Progenitor cell of endocrine pancreas (in vitro differentiated cells): ENCODE measurements around the gene PSAPL1. TPM values are rescaled to one million over a fixed set of nuclear protein-coding genes. Genes with fewer than 3 reads are reported as not detected.

Experiments
- DNase-seq: peaks from one replicate; pipeline ENCODE4 v3.0.0; 2021; ENCODE audit warnings: low spot score; ENCODE audit not compliant: unreplicated experiment
- H3K27ac Mint-ChIP-seq: 2 replicates; pipeline ENCODE4 v1.8.0; 2021; ENCODE audit warnings: mild to moderate bottlenecking, moderate library complexity, mixed read lengths
- H3K27me3 Mint-ChIP-seq: 2 replicates; pipeline ENCODE4 v1.8.0; 2021; ENCODE audit warnings: mixed read lengths
- H3K36me3 Mint-ChIP-seq: 2 replicates; pipeline ENCODE4 v1.8.0; 2022; ENCODE audit warnings: mixed read lengths; ENCODE audit not compliant: insufficient read depth
- H3K4me1 Mint-ChIP-seq: 2 replicates; pipeline ENCODE4 v1.8.0; 2021; ENCODE audit warnings: low read depth, mixed read lengths
- H3K4me3 Mint-ChIP-seq: 2 replicates; pipeline ENCODE4 v1.8.0; 2021; ENCODE audit warnings: low read depth, mild to moderate bottlenecking, moderate library complexity, mixed read lengths
- H3K9me3 Mint-ChIP-seq: 2 replicates; pipeline ENCODE4 v1.8.0; 2021; ENCODE audit warnings: low read depth, mixed read lengths
- total RNA-seq: library from RNA; stranded (reverse); gene quantifications from 2 replicates; pipeline ENCODE4 v1.2.1, GENCODE V29; 2021
- TF ChIP-seq, protein P1 (sequence below): fragments of 200-600 bp; sonication (generic); IDR thresholded peaks from one replicate; pipeline ENCODE4 v1.5.0; 2021; ENCODE audit warnings: antibody characterized with exemption, mild to moderate bottlenecking; ENCODE audit not compliant: unreplicated experiment

PSAPL1 gene
- total RNA-seq, 1 donor from 2014 or later = 0.14 TPM

DNA sequence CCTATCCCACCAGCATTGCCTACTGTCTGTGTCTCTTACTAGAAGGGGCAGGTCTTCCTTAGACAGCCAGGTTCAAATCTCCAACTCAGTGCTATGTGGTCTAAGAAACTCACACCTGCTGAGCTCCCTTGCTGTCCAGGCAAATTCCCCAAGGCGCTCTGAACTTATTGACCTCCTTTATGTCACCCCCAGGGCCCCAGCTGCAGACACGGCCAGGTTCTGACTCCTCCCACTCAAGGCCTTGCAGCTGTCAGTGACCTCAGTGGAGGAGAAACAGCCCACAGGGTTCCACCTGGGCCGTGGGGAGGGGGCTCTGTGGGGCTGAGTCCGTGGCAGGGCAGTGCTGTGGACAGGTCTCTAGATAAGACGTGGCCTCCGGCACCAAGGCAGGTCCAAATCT lies 42.1 kb upstream of the PSAPL1 start:
- TF ChIP-seq, protein P1, sequence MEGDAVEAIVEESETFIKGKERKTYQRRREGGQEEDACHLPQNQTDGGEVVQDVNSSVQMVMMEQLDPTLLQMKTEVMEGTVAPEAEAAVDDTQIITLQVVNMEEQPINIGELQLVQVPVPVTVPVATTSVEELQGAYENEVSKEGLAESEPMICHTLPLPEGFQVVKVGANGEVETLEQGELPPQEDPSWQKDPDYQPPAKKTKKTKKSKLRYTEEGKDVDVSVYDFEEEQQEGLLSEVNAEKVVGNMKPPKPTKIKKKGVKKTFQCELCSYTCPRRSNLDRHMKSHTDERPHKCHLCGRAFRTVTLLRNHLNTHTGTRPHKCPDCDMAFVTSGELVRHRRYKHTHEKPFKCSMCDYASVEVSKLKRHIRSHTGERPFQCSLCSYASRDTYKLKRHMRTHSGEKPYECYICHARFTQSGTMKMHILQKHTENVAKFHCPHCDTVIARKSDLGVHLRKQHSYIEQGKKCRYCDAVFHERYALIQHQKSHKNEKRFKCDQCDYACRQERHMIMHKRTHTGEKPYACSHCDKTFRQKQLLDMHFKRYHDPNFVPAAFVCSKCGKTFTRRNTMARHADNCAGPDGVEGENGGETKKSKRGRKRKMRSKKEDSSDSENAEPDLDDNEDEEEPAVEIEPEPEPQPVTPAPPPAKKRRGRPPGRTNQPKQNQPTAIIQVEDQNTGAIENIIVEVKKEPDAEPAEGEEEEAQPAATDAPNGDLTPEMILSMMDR = no peak
- Mint-ChIP-seq H3K4me3 (no peak overlapping the region), H3K27ac (peak overlapping the region; percentile 29), H3K27me3 (peaks cover 12% of the 10 kb centered on the region), H3K36me3 (no peaks in the 10 kb centered on the region), H3K4me1 (peaks cover 13% of the 10 kb centered on the region), H3K9me3 (peaks cover 3% of the 10 kb centered on the region)
- no peak for DNase-seq

DNA sequence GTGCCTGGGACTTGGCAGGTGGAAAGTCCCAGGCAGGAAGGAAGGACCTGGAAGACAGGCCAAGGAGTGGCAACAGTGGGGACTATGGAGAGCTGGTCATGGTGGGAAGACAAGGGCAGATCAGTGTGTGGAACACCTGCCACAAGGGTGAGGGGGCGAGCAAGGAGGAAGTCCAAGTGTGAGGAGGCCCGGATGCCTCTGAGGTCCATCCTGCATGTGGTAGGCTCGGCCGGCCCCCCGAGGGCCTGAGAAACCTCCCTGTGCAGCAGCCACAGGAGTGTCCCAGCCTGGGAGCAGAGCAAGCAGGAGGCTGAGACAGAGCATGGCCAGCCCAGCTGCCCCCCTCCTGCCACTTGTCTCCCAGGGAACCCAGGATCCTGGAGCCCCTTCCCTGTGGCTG lies 40.5 kb upstream of the PSAPL1 start:
- TF ChIP-seq, protein P1 = no peak
- peaks cover 13% of the 10 kb centered on the region for H3K4me1 Mint-ChIP-seq
- H3K27me3 Mint-ChIP-seq = peaks cover 21% of the 10 kb centered on the region
- H3K36me3 Mint-ChIP-seq = no peaks in the 10 kb centered on the region
- no peak overlapping the region for H3K27ac Mint-ChIP-seq
- H3K4me3 Mint-ChIP-seq = no peak overlapping the region
- DNase-seq = no peak
- H3K9me3 Mint-ChIP-seq = no peaks in the 10 kb centered on the region

DNA sequence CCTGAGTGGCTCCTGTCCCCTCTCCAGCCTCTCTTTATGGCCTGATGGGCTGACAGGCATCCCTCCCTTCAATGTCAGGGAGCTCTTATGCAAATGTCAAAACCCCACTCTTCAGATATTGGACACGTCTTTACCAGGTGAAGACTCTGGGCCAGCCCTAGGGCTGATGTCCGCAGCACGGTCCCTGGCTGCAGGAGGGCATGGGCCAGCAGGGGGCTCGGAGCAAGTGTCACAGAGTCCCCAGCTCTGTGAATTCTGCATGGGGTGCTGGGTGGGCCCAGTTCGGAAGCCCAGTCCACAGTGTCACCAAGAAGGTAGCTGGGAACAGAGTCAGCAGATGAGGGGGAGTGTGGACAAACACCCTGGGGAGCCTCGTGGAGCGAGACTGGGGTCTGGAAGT lies 39.6 kb upstream of the PSAPL1 start:
- Mint-ChIP-seq H3K9me3 (no peaks in the 10 kb centered on the region), H3K27ac (no peak overlapping the region)
- TF ChIP-seq, protein P1 = no peak

DNA sequence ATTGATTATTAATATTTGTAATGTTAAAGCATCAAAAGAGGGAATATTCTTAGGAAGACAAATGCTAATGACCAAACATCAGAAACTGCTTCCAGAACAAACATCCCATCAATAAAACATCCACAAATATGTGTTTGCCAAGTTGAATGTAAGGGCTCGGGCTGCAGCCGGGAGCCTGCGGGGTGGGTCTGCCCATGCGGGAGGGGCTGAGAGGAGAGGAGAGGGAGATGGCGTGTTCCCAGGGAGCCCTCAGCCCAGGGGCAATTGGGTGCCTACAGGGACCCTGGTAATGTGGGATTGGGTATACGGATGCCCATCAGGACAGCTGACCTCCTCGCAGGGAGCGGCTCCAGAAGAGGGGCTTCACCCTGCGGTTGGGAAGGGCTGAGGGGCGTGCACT lies 38.4 kb upstream of the PSAPL1 start:
- DNase-seq = no peak
- Mint-ChIP-seq H3K4me1 (peaks cover 10% of the 10 kb centered on the region), H3K27ac (no peak overlapping the region), H3K9me3 (no peaks in the 10 kb centered on the region), H3K36me3 (no peaks in the 10 kb centered on the region), H3K4me3 (no peak overlapping the region), H3K27me3 (peaks cover 25% of the 10 kb centered on the region)
- TF ChIP-seq, protein P1 = no peak

More for the DNA sequence above, 39.6 kb upstream of the PSAPL1 start:
- H3K27me3 Mint-ChIP-seq = peaks cover 21% of the 10 kb centered on the region
- no peak overlapping the region for H3K4me3 Mint-ChIP-seq
- H3K36me3 Mint-ChIP-seq = no peaks in the 10 kb centered on the region
- peaks cover 13% of the 10 kb centered on the region for H3K4me1 Mint-ChIP-seq
- DNase-seq = no peak

DNA sequence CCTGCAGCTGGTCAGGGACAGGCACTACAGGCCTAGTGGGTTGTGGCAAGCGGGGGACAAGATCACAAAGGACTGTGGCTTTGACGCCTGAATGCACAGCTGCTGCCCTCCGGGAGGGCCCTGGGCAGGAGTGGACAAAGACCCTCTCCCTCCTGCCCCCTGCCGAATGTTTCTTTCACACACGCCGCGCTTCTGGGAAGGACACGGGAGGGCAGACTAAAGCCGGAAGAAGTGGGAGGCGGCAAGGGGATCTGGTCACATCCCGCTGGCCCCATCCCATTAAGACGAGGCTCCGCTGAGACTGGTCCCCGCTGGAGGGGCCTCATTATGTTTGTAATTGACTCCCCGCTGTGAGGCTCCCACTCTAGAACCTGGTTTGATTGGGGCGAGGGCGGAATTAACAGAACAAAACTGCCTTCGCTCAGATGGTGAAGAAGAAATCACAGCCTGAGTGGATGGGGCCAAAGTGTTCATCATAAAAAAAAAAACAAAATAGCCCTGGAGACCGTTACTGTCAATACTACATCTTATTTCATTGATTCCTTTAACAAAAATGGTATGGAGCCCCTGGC lies 37.8 kb upstream of the PSAPL1 start:
- no peak overlapping the region for H3K27ac Mint-ChIP-seq
- peaks cover 10% of the 10 kb centered on the region for H3K4me1 Mint-ChIP-seq
- no peaks in the 10 kb centered on the region for H3K9me3 Mint-ChIP-seq
- TF ChIP-seq, protein P1 = no peak
- H3K27me3 Mint-ChIP-seq = peaks cover 27% of the 10 kb centered on the region
- H3K4me3 Mint-ChIP-seq = no peak overlapping the region
- H3K36me3 Mint-ChIP-seq = no peaks in the 10 kb centered on the region
- no peak for DNase-seq
